Endothelial cell of umbilical vein (primary cell): ENCODE measurements around the gene IGF2BP2.

Experiments
- CTCF ChIP-seq, 2 donors: IDR thresholded peaks; 1 replicate in 1 of 2; 2 replicates in 1 of 2; pipeline ENCODE4 v1.5.1; 2011; ENCODE audit warnings: low read length in 2 of 2, mild to moderate bottlenecking in 2 of 2, moderate library complexity in 2 of 2, control low read depth in 1 of 2, inconsistent platforms in 1 of 2, low read depth in 1 of 2; ENCODE audit not compliant: insufficient read depth in 1 of 2; ENCODE audit errors: extremely low read depth in 1 of 2
- EZH2 ChIP-seq: IDR thresholded peaks from 2 replicates; pipeline ENCODE4 v1.6.1; 2012; ENCODE audit warnings: borderline replicate concordance, low read depth, mild to moderate bottlenecking, moderate library complexity, low read length, inconsistent platforms; ENCODE audit not compliant: severe bottlenecking
- FOS ChIP-seq: IDR thresholded peaks from 2 replicates; pipeline ENCODE4 v1.6.1; 2011; ENCODE audit warnings: mild to moderate bottlenecking, low read length, moderate library complexity, borderline replicate concordance; ENCODE audit not compliant: insufficient read depth
- GATA2 ChIP-seq: IDR thresholded peaks from 2 replicates; pipeline ENCODE4 v1.7.0; 2011; ENCODE audit warnings: low read depth, mild to moderate bottlenecking, moderate library complexity, mixed read lengths, low read length; ENCODE audit not compliant: insufficient read length, insufficient read depth
- JUN ChIP-seq: IDR thresholded peaks from 2 replicates; pipeline ENCODE4 v1.6.1; 2011; ENCODE audit warnings: borderline replicate concordance, low read depth; ENCODE audit not compliant: insufficient read length, insufficient read depth
- MYC ChIP-seq: IDR thresholded peaks from one replicate; pipeline ENCODE4 v1.6.1; 2011; ENCODE audit warnings: mild to moderate bottlenecking, low read depth, low read length
- POLR2A ChIP-seq: IDR thresholded peaks from 2 replicates; pipeline ENCODE4 v1.6.1; 2012; ENCODE audit warnings: low read depth, mild to moderate bottlenecking, control low read depth, low read length
- POLR2AphosphoS5 ChIP-seq: IDR thresholded peaks from 2 replicates; pipeline ENCODE4 v1.6.1; 2012; ENCODE audit warnings: low read depth, mild to moderate bottlenecking, control low read depth, low read length, moderate library complexity; ENCODE audit not compliant: insufficient read depth

DNA sequence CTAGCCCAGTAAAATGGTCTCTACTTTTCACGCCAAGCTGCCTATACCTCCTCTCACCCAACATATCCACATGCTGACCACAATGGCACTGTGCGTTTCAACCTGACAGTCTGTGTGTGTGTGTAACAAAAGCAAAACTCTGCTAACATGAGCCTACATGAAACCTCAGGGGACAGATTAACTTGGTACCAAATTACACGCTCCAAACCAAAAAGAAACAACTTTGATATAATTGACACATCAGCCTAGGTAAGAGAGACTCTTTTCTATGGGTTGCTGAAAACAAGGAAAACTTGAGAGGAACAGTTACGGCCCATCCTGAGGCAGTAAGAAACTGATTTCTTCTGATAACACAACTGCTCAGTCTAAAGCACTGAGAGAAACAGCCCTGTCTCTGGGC is 31.5 kb downstream of the IGF2BP2 start:
- TF ChIP-seq CTCF (IDR thresholded peaks at IDR 0.05; ENCODE audit: extremely low read depth in 1 of 2, insufficient read depth in 1 of 2, low read depth in 1 of 2, low read length in 2 of 2) (no peak), POLR2AphosphoS5 (no peak), EZH2 (no peak), POLR2A (no peak), GATA2 (no peak), FOS (no peak), MYC (no peak), JUN (no peak)
